HG03575 (cell line): ENCODE results near the gene PSME2.

ENCODE experiments used
- ATAC-seq: cut with Tn5 transposase; IDR thresholded peaks from one replicate; pipeline ENCODE4 v1.9.1; 2021; ENCODE audit not compliant: unreplicated experiment, insufficient number of reproducible peaks, low FRiP score; ENCODE audit errors: extremely low read depth

The PSME2 gene

GRCh38 chr14:24139272-24139934, 7.0 kb downstream of the PSME2 start:
- ATAC-seq = no peak

- no peak for ATAC-seq
Observed at GRCh38 chr14:24138396-24139271, 7.8 kb downstream of the PSME2 start.

- no peak for ATAC-seq
Observed at GRCh38 chr14:24137529-24138395, 8.6 kb downstream of the PSME2 start.

GRCh38 chr14:24136684-24137528, 9.5 kb downstream of the PSME2 start:
- no peak for ATAC-seq

- no peak for ATAC-seq
Observed at GRCh38 chr14:24135834-24136683, 10.4 kb downstream of the PSME2 start, which contains the start of gene PSME1. TSS of gene PSME1 (plus strand) at chr14:24136194. CDS start at chr14:24136263, 69 bp downstream.

- no peak for ATAC-seq
Observed at GRCh38 chr14:24135584-24135833, 10.9 kb downstream of the PSME2 start.

- no peak for ATAC-seq
Observed at GRCh38 chr14:24133735-24134134, 12.7 kb downstream of the PSME2 start.

GRCh38 chr14:24132976-24133375, 13.4 kb downstream of the PSME2 start:
- ATAC-seq = no peak

- no peak for ATAC-seq
Observed at GRCh38 chr14:24132061-24132685, 14.2 kb downstream of the PSME2 start.

GRCh38 chr14:24131549-24131966, 14.9 kb downstream of the PSME2 start:
- ATAC-seq = no peak

GRCh38 chr14:24130717-24131548, 15.5 kb downstream of the PSME2 start:
- no peak for ATAC-seq

- no peak for ATAC-seq
Observed at GRCh38 chr14:24130380-24130716, 16.1 kb downstream of the PSME2 start, which contains the start of gene FITM1. TSS of gene FITM1 (plus strand) at chr14:24130659. CDS start at chr14:24131564, 905 bp downstream.

GRCh38 chr14:24129410-24129998, 16.9 kb downstream of the PSME2 start:
- no peak for ATAC-seq

GRCh38 chr14:24127673-24128072, 18.7 kb downstream of the PSME2 start:
- ATAC-seq = no peak

GRCh38 chr14:24126939-24127338, 19.5 kb downstream of the PSME2 start:
- no peak for ATAC-seq
